KMS-11 (cell line): ENCODE data around the gene PMS2.
"Not testable (repeated sequence)": the region's sequence is repeated elsewhere in the genome, so short reads cannot be mapped to it uniquely, and the experiment has no call there.

Experiments used
- H2AFZ ChIP-seq: fragments of 200-600 bp; sonication (generic); 2 replicates; pipeline ENCODE4 v1.6.1; 2016; ENCODE audit warnings: antibody characterized with exemption, mixed run types, low read depth
- H3K27ac ChIP-seq: fragments of 200-600 bp; sonication (generic); 2 replicates; pipeline ENCODE4 v1.6.1; 2016; ENCODE audit warnings: mild to moderate bottlenecking, mixed run types
- H3K27me3 ChIP-seq: fragments of 200-600 bp; sonication (generic); 2 replicates; pipeline ENCODE4 v1.6.1; 2017; ENCODE audit warnings: mild to moderate bottlenecking, low read depth, mixed run types, moderate library complexity; ENCODE audit not compliant: insufficient read depth
- H3K36me3 ChIP-seq: fragments of 200-600 bp; sonication (generic); 2 replicates; pipeline ENCODE4 v1.6.1; 2017; ENCODE audit warnings: mild to moderate bottlenecking, mixed run types; ENCODE audit not compliant: insufficient read depth
- H3K4me1 ChIP-seq: fragments of 200-600 bp; sonication (generic); 2 replicates; pipeline ENCODE4 v1.6.1; 2016; ENCODE audit warnings: mild to moderate bottlenecking, low read depth, mixed run types; ENCODE audit not compliant: poor library complexity, severe bottlenecking
- H3K4me2 ChIP-seq: fragments of 200-600 bp; sonication (generic); 2 replicates; pipeline ENCODE4 v1.7.0; 2016; ENCODE audit warnings: mild to moderate bottlenecking, mixed run types
- H3K4me3 ChIP-seq: fragments of 200-600 bp; sonication (generic); IDR thresholded peaks from 2 replicates; pipeline ENCODE4 v1.6.1; 2017; ENCODE audit warnings: low read depth, low read length, mixed read lengths; ENCODE audit not compliant: insufficient read depth
- H3K79me2 ChIP-seq: fragments of 200-600 bp; sonication (generic); 2 replicates; pipeline ENCODE4 v1.6.1; 2016; ENCODE audit warnings: low read depth, mixed run types; ENCODE audit not compliant: insufficient read depth
- H3K9ac ChIP-seq: fragments of 200-600 bp; sonication (generic); 2 replicates; pipeline ENCODE4 v1.6.1; 2016; ENCODE audit warnings: mild to moderate bottlenecking, mixed run types
- H4K20me1 ChIP-seq: fragments of 200-600 bp; sonication (generic); 2 replicates; pipeline ENCODE4 v1.6.1; 2016; ENCODE audit warnings: mild to moderate bottlenecking, mixed run types; ENCODE audit not compliant: insufficient read depth
- TF ChIP-seq, protein P1 (sequence below): fragments of 200-600 bp; sonication (generic); conservative IDR thresholded peaks from 2 replicates; pipeline ENCODE4 v1.6.1; 2017; ENCODE audit warnings: low read depth, mild to moderate bottlenecking, antibody characterized with exemption, low read length, moderate library complexity, mixed read lengths

Gene PMS2

DNA sequence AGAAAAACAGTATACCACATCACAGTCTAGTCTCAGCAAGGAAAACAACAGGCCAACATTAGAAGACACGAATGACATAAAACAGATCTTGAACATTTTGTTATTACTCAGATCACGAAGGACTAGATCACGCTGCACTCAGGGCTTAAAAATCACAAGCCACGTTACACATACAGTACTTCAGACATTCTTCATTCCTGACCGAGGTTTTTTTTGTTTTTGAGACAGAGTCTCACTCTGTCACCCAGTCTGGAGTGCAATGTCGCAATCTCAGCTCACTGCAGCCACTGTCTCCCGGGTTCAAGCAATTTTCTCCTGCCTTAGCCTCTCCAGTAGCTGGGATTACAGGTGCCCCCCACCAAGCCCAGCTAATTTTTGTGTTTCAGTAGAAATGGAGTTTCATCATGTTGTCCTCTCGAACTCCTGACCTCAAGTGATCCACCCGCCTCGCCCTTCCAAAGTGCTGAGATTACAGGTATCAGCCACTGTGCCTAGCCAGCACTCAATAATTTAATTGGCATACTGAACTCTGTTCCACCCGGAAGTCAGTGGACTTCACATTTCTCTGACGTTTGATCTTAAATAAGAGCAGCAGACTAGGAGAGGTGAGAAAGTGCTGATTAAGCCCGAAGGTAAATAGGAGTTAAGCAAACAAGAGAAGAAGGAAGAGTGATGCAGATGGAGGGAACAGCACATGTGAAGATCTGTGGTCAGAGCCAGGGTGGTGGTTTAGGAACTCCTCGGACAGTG lies 3.7 kb upstream of the PMS2 start:
- Histone ChIP-seq H3K27ac (no peak overlapping the region), H3K4me3 (no peak overlapping the region), H3K4me2 (no peak overlapping the region), H3K79me2 (peaks cover 46% of the 10 kb centered on the region), H3K36me3 (peaks cover 17% of the 10 kb centered on the region; the same call in 1 of the 2 replicates), H4K20me1 (no peaks in the 10 kb centered on the region), H2AFZ (no peak overlapping the region), H3K27me3 (no peaks in the 10 kb centered on the region), H3K9ac (no peak overlapping the region), H3K4me1 (peaks cover 46% of the 10 kb centered on the region)
- TF ChIP-seq, protein P1, sequence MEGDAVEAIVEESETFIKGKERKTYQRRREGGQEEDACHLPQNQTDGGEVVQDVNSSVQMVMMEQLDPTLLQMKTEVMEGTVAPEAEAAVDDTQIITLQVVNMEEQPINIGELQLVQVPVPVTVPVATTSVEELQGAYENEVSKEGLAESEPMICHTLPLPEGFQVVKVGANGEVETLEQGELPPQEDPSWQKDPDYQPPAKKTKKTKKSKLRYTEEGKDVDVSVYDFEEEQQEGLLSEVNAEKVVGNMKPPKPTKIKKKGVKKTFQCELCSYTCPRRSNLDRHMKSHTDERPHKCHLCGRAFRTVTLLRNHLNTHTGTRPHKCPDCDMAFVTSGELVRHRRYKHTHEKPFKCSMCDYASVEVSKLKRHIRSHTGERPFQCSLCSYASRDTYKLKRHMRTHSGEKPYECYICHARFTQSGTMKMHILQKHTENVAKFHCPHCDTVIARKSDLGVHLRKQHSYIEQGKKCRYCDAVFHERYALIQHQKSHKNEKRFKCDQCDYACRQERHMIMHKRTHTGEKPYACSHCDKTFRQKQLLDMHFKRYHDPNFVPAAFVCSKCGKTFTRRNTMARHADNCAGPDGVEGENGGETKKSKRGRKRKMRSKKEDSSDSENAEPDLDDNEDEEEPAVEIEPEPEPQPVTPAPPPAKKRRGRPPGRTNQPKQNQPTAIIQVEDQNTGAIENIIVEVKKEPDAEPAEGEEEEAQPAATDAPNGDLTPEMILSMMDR: no peak

DNA sequence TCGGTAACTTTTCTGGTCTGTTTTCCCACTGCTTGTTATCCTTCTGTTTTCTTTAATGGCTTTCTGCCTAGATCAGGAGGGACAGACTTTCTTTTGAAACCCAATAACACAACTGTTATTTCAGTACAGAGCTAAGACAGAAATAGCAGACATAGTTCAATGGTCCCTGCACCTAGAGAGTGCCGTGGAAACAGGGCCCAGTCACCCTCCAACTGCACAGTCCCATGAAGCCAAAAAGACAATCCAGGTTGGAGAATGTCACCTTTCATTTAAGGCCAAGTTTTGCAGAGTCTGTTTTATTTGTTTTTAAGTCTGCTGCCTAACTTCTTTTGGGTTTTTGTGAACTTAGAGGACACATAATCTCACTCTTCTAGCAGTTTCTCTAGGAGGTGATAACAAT lies 2.7 kb upstream of the PMS2 start:
- H3K27me3 ChIP-seq: no peaks in the 10 kb centered on the region
- no peak overlapping the region for H3K27ac ChIP-seq
- no peak overlapping the region for H3K4me3 ChIP-seq
- H3K36me3 ChIP-seq: peaks cover 11% of the 10 kb centered on the region; the same call in 1 of the 2 replicates
- peaks cover 49% of the 10 kb centered on the region for H3K4me1 ChIP-seq
- no peak overlapping the region for H3K9ac ChIP-seq
- H4K20me1 ChIP-seq: no peaks in the 10 kb centered on the region
- peaks cover 49% of the 10 kb centered on the region for H3K79me2 ChIP-seq
- TF ChIP-seq, protein P1: no peak
- no peak overlapping the region for H2AFZ ChIP-seq
- H3K4me2 ChIP-seq: no peak overlapping the region

GRCh38 chr7:6010370-6010769 lies 1.5 kb upstream of the PMS2 start:
- not testable (repeated sequence) for H3K36me3 ChIP-seq, H4K20me1 ChIP-seq, H3K27ac ChIP-seq, H2AFZ ChIP-seq, H3K4me3 ChIP-seq, H3K27me3 ChIP-seq
- peaks cover 49% of the 10 kb centered on the region for H3K79me2 ChIP-seq
- peak overlapping the region; percentile 93; the same call in 1 of the 2 replicates for H3K9ac ChIP-seq
- peak overlapping the region; percentile 90 for H3K4me2 ChIP-seq
- peaks cover 40% of the 10 kb centered on the region for H3K4me1 ChIP-seq

DNA sequence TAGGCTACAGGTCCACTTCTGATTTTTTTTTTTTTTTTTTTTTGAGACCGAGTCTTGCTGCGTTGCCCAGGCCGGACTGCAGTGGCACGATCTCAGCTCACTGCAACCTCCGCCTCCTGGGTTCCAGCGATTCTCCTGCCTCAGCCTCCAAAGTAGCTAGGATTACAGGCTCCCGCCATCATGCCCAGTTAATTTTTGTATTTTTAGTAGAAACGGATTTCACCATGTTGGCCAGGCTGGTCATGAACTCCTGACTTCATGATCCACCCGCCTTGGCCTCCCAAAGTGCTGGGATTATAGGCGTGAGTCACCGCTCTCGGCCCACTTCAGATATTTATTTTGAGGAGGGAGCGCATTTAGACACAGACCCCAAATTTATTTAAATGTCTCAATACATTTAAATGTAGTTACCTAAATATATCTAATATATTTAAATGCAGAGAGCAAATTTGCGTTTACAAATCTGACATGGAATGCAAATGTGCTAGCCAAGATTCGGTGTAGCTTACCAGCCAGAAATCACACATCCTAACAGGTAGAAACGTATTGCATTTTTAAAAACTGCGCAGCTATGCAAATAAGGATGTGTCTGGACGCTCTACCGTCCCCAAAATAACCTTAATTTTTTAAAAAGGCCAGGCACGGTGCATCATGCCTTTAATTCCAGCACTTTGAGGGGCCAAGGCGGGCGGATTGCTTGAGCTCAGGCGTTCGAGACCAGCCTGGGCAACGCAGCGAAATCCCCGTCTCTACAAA lies 836 bp downstream of the PMS2 start:
- Histone ChIP-seq H3K4me1 (peaks cover 33% of the 10 kb centered on the region), H3K9ac (peak overlapping the region; percentile 93), H2AFZ (peak overlapping the region; percentile 92), H3K79me2 (peaks cover 44% of the 10 kb centered on the region), H3K4me2 (peak overlapping the region; percentile 89)
- H3K4me3 ChIP-seq, H3K36me3 ChIP-seq, H3K27me3 ChIP-seq, H4K20me1 ChIP-seq, H3K27ac ChIP-seq: not testable (repeated sequence)

- H4K20me1 ChIP-seq: no peaks in the 10 kb centered on the region
- H3K27me3 ChIP-seq: no peaks in the 10 kb centered on the region
- no peak overlapping the region for H2AFZ ChIP-seq
- TF ChIP-seq, protein P1: no peak
- H3K27ac ChIP-seq: no peak overlapping the region
- H3K4me2 ChIP-seq: peak overlapping the region; percentile 89; the same call in 1 of the 2 replicates
- H3K9ac ChIP-seq: no peak overlapping the region
- peaks cover 29% of the 10 kb centered on the region for H3K4me1 ChIP-seq
- H3K36me3 ChIP-seq: no peaks in the 10 kb centered on the region; the same call in 1 of the 2 replicates
- no peak overlapping the region for H3K4me3 ChIP-seq
- peaks cover 40% of the 10 kb centered on the region for H3K79me2 ChIP-seq
Measured at GRCh38 chr7:6007386-6007785, 1.5 kb downstream of the PMS2 start.
